WTC11 (cell line): ENCODE data around the gene ITGAV. TPM values are rescaled to one million over a fixed set of nuclear protein-coding genes. Genes with fewer than 3 reads are reported as not detected.
"Not testable (repeated sequence)": the region's sequence is repeated elsewhere in the genome, so short reads cannot be mapped to it uniquely, and the experiment has no call there.

ENCODE experiments used
- ATAC-seq: fragments of 200-7000 bp; cut with Tn5 transposase; 2 replicates; pipeline ENCODE4 v1.10.0; 2021; ENCODE audit warnings: mild to moderate bottlenecking, moderate library complexity
- CTCF ChIA-PET: fragments of 300-600 bp; sonication (Branson Sonifier 250); formaldehyde crosslinking; loops from one replicate; lab custom pipeline; 2021; ENCODE audit warnings: antibody characterized with exemption; lab: Charles Lee
- POLR2A ChIA-PET: fragments of 350-600 bp; sonication (Branson Sonifier 250); formaldehyde crosslinking; loops from one replicate; lab custom pipeline; 2021; ENCODE audit warnings: antibody characterized with exemption; lab: Charles Lee
- DNase-seq: peaks from one replicate; pipeline ENCODE4 v3.0.0; 2021; ENCODE audit warnings: low spot score
- H3K27ac Mint-ChIP-seq: 2 replicates; pipeline ENCODE4 v1.8.0; 2021; ENCODE audit warnings: mixed read lengths
- H3K27me3 Mint-ChIP-seq: 2 replicates; pipeline ENCODE4 v1.8.0; 2021; ENCODE audit warnings: low read depth, mild to moderate bottlenecking, moderate library complexity, mixed read lengths
- H3K36me3 Mint-ChIP-seq: 2 replicates; pipeline ENCODE4 v1.8.0; 2021; ENCODE audit warnings: mixed read lengths
- H3K4me1 Mint-ChIP-seq: 2 replicates; pipeline ENCODE4 v1.8.0; 2022; ENCODE audit warnings: mixed read lengths
- H3K4me3 Mint-ChIP-seq: 2 replicates; pipeline ENCODE4 v1.8.0; 2021; ENCODE audit warnings: mild to moderate bottlenecking, moderate library complexity, mixed read lengths
- H3K9me3 Mint-ChIP-seq: 2 replicates; pipeline ENCODE4 v1.8.0; 2021; ENCODE audit warnings: mixed read lengths
- ATF1 ChIP-seq: sonication (generic); formaldehyde crosslinking; IDR thresholded peaks from 2 replicates; pipeline ENCODE4 v1.8.1; 2023; ENCODE audit warnings: mild to moderate bottlenecking, moderate library complexity, missing genetic modification reagents
- CBFB ChIP-seq: sonication (generic); formaldehyde crosslinking; IDR thresholded peaks from 2 replicates; pipeline ENCODE4 v1.8.1; 2022; ENCODE audit warnings: mild to moderate bottlenecking, low read depth, missing genetic modification reagents
- CTCF ChIP-seq: fragments of 200-600 bp; IDR thresholded peaks from 2 replicates; pipeline ENCODE4 v1.8.0; 2022; ENCODE audit warnings: antibody characterized with exemption
- E2F4 ChIP-seq: sonication (generic); formaldehyde crosslinking; IDR thresholded peaks from 2 replicates; pipeline ENCODE4 v1.8.1; 2022; ENCODE audit warnings: low read depth, mild to moderate bottlenecking, moderate library complexity, missing genetic modification reagents, borderline replicate concordance
- EMX1 ChIP-seq: fragments of 250-450 bp; sonication (Bioruptor Pico); IDR thresholded peaks from 2 replicates; pipeline ENCODE4 v1.8.0; 2021; ENCODE audit warnings: mild to moderate bottlenecking
- ESRRA ChIP-seq: sonication (generic); formaldehyde crosslinking; IDR thresholded peaks from 2 replicates; pipeline ENCODE4 v1.8.1; 2022; ENCODE audit warnings: mild to moderate bottlenecking, missing genetic modification reagents, borderline replicate concordance
- FOXJ3 ChIP-seq: sonication (generic); formaldehyde crosslinking; IDR thresholded peaks from 2 replicates; pipeline ENCODE4 v1.9.0; 2021; ENCODE audit warnings: missing genetic modification reagents, mild to moderate bottlenecking, borderline replicate concordance
- GABPB1 ChIP-seq: sonication (generic); formaldehyde crosslinking; IDR thresholded peaks from 2 replicates; pipeline ENCODE4 v1.8.1; 2023; ENCODE audit warnings: mild to moderate bottlenecking, missing genetic modification reagents
- JUN ChIP-seq: sonication (generic); formaldehyde crosslinking; IDR thresholded peaks from 2 replicates; pipeline ENCODE4 v1.8.0; 2023; ENCODE audit warnings: mild to moderate bottlenecking, missing genetic modification reagents
- MYBL2 ChIP-seq: sonication (generic); formaldehyde crosslinking; IDR thresholded peaks from 2 replicates; pipeline ENCODE4 v1.8.1; 2023; ENCODE audit warnings: mild to moderate bottlenecking, moderate library complexity, missing genetic modification reagents
- NR2C2 ChIP-seq: sonication (generic); formaldehyde crosslinking; IDR thresholded peaks from 2 replicates; pipeline ENCODE4 v1.8.0; 2022; ENCODE audit warnings: mild to moderate bottlenecking, missing genetic modification reagents
- PREB ChIP-seq: sonication (generic); formaldehyde crosslinking; IDR thresholded peaks from 2 replicates; pipeline ENCODE4 v1.8.1; 2022; ENCODE audit warnings: mild to moderate bottlenecking, missing genetic modification reagents, moderate library complexity, borderline replicate concordance
- PRRX2 ChIP-seq: fragments of 250-450 bp; sonication (Bioruptor Pico); IDR thresholded peaks from 2 replicates; pipeline ENCODE4 v1.8.0; 2021; ENCODE audit warnings: mild to moderate bottlenecking
- RORB ChIP-seq: fragments of 250-450 bp; sonication (Bioruptor Pico); IDR thresholded peaks from 2 replicates; pipeline ENCODE4 v1.9.0; 2021; ENCODE audit warnings: mild to moderate bottlenecking
- TEAD4 ChIP-seq: sonication (generic); formaldehyde crosslinking; IDR thresholded peaks from 2 replicates; pipeline ENCODE4 v1.8.0; 2022; ENCODE audit warnings: mild to moderate bottlenecking, missing genetic modification reagents
- TP53 ChIP-seq: sonication (generic); formaldehyde crosslinking; IDR thresholded peaks from 2 replicates; pipeline ENCODE4 v1.8.1; 2023; ENCODE audit warnings: mild to moderate bottlenecking, missing genetic modification reagents
- USF2 ChIP-seq: sonication (generic); formaldehyde crosslinking; IDR thresholded peaks from 2 replicates; pipeline ENCODE4 v1.8.1; 2023; ENCODE audit warnings: mild to moderate bottlenecking, missing genetic modification reagents, moderate library complexity
- ZBTB43 ChIP-seq: sonication (generic); formaldehyde crosslinking; IDR thresholded peaks from 2 replicates; pipeline ENCODE4 v1.8.1; 2023; ENCODE audit warnings: mild to moderate bottlenecking, missing genetic modification reagents
- ZMAT4 ChIP-seq: fragments of 250-450 bp; sonication (Bioruptor Pico); IDR thresholded peaks from 2 replicates; pipeline ENCODE4 v1.9.0; 2021; ENCODE audit warnings: mild to moderate bottlenecking
- ZNF317 ChIP-seq: sonication (generic); formaldehyde crosslinking; IDR thresholded peaks from 2 replicates; pipeline ENCODE4 v1.8.1; 2023; ENCODE audit warnings: low read depth, mild to moderate bottlenecking, moderate library complexity, missing genetic modification reagents, borderline replicate concordance
- ZNF512 ChIP-seq: sonication (generic); formaldehyde crosslinking; IDR thresholded peaks from 2 replicates; pipeline ENCODE4 v1.8.1; 2022; ENCODE audit warnings: missing genetic modification reagents, borderline replicate concordance
- ZNF671 ChIP-seq: fragments of 250-450 bp; sonication (Bioruptor Pico); IDR thresholded peaks from 2 replicates; pipeline ENCODE4 v1.8.0; 2021; ENCODE audit warnings: mild to moderate bottlenecking
- total RNA-seq: library from RNA; stranded (reverse); gene quantifications from 3 replicates; pipeline ENCODE4 v1.2.3, GENCODE V29; 2021

ITGAV gene
- total RNA-seq, 1 experiment from 2014 or later, result 30.0 TPM

GRCh38 chr2:186562209-186562578 is 27.7 kb upstream of the ITGAV start:
- POLR2A ChIA-PET, result no interaction called here
- peaks cover 11% of the 10 kb centered on the region for H3K4me1 Mint-ChIP-seq
- CTCF ChIA-PET, result no interaction called here
- no peak for TF ChIP-seq ATF1
- TF ChIP-seq ZNF671, result no peak
- no peak for TF ChIP-seq RORB (CRISPR knock-in tag)
- no peak for TF ChIP-seq NR2C2 (CRISPR knock-in tag)
- TF ChIP-seq ZNF317 (CRISPR knock-in tag), result no peak
- H3K36me3 Mint-ChIP-seq, result peaks cover 5% of the 10 kb centered on the region; the same call in 1 of the 2 replicates
- peaks cover 8% of the 10 kb centered on the region for H3K9me3 Mint-ChIP-seq
- DNase-seq (no peak), ATAC-seq (no peak)
- H3K27me3 Mint-ChIP-seq, result no peaks in the 10 kb centered on the region
- H3K4me3 Mint-ChIP-seq, result no peak overlapping the region
- no peak overlapping the region for H3K27ac Mint-ChIP-seq

GRCh38 chr2:186568600-186568999 is 21.3 kb upstream of the ITGAV start:
- POLR2A ChIA-PET, H3K36me3 Mint-ChIP-seq, H3K4me3 Mint-ChIP-seq, ATAC-seq, H3K27me3 Mint-ChIP-seq, CTCF ChIA-PET, H3K27ac Mint-ChIP-seq, DNase-seq: not testable (repeated sequence)
- peaks cover 15% of the 10 kb centered on the region for H3K4me1 Mint-ChIP-seq
- H3K9me3 Mint-ChIP-seq, result peaks cover 13% of the 10 kb centered on the region
- TF ChIP-seq GABPB1, result peak; percentile 98

GRCh38 chr2:186569127-186569526 is 20.7 kb upstream of the ITGAV start:
- peaks cover 13% of the 10 kb centered on the region for H3K9me3 Mint-ChIP-seq
- POLR2A ChIA-PET, H3K36me3 Mint-ChIP-seq, ATAC-seq, H3K27me3 Mint-ChIP-seq, DNase-seq, H3K4me3 Mint-ChIP-seq, H3K27ac Mint-ChIP-seq: not testable (repeated sequence)
- H3K4me1 Mint-ChIP-seq, result peaks cover 15% of the 10 kb centered on the region
- CTCF ChIA-PET, result interaction anchor here (0.7 kb wide), 1 partner anchor 15 kb away, joined by 3 read pairs; no protein-coding TSS in a partner anchor

- H3K4me1 Mint-ChIP-seq, result peaks cover 15% of the 10 kb centered on the region
- ATAC-seq (peak; percentile 65), DNase-seq (no peak)
- H3K36me3 Mint-ChIP-seq, result no peaks in the 10 kb centered on the region
- H3K27ac Mint-ChIP-seq, result peak overlapping the region; percentile 91
- no peaks in the 10 kb centered on the region for H3K27me3 Mint-ChIP-seq
- H3K9me3 Mint-ChIP-seq, result peaks cover 13% of the 10 kb centered on the region
- ChIA-PET POLR2A (interaction anchor here (0.5 kb wide), 1 partner anchor 169 kb away, joined by 4 read pairs; no protein-coding TSS in a partner anchor), CTCF (interaction anchor here (0.7 to 1.5 kb wide), 3 partner anchors 16 to 71 kb away, joined by 3 to 5 read pairs (median 3); no protein-coding TSS in a partner anchor)
- no peak overlapping the region for H3K4me3 Mint-ChIP-seq
- TF ChIP-seq FOXJ3 (CRISPR knock-in tag), result no peak
- no peak for TF ChIP-seq TP53 (CRISPR knock-in tag)
- TF ChIP-seq PREB, result no peak
- TF ChIP-seq EMX1 (CRISPR knock-in tag), result no peak
- no peak for TF ChIP-seq CTCF
- no peak for TF ChIP-seq CBFB (CRISPR knock-in tag)
- TF ChIP-seq ZMAT4 (CRISPR knock-in tag), result no peak
- TF ChIP-seq JUN, result no peak
- no peak for TF ChIP-seq ESRRA (CRISPR knock-in tag)
- TF ChIP-seq USF2 (CRISPR knock-in tag), result no peak
- TF ChIP-seq PRRX2 (CRISPR knock-in tag), result no peak
- TF ChIP-seq ZBTB43 (CRISPR knock-in tag), result no peak
- TF ChIP-seq ZNF512 (CRISPR knock-in tag), result no peak
- TF ChIP-seq TEAD4 (CRISPR knock-in tag), result no peak
- TF ChIP-seq MYBL2 (CRISPR knock-in tag), result no peak
- no peak for TF ChIP-seq E2F4 (CRISPR knock-in tag)
Observed at GRCh38 chr2:186569897-186570296, 20.0 kb upstream of the ITGAV start.
